Dedifferentiated amniotic fluid mesenchymal stem cell (primary cell): ENCODE measurements around the gene TMA7.

Source experiments
- DNase-seq: peaks from one replicate; pipeline ENCODE4 v3.0.0-alpha.2; 2016; ENCODE audit errors: extremely low spot score

The TMA7 gene

DNA sequence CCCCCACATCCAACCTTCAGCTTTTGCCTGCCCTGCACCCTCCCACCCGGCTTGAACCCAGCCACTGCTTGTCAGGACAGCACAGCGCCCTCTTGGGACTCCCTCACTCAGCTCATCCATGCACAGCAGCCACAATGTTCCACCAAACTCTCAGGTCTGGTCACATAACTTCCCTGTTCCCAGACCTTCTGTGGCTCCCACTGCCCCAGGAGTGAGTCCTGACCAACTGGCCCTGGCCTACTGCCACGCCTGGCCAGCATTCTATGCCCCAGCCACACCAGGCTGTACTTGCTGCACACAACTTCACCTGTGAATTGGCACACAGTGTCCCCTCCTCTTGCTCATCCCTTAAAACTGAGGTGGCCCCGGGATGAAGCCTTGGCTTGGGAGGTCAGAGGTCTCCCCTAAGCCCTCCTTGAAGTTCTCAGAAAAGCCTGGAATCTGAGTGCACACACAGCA lies 31.2 kb upstream of the TMA7 start:
- no peak for DNase-seq

- DNase-seq: no peak
These were observed 30.5 kb upstream of the TMA7 start for GRCh38 chr3:48409291-48410201.

GRCh38 chr3:48410205-48411040 lies 29.6 kb upstream of the TMA7 start:
- DNase-seq: no peak

DNA sequence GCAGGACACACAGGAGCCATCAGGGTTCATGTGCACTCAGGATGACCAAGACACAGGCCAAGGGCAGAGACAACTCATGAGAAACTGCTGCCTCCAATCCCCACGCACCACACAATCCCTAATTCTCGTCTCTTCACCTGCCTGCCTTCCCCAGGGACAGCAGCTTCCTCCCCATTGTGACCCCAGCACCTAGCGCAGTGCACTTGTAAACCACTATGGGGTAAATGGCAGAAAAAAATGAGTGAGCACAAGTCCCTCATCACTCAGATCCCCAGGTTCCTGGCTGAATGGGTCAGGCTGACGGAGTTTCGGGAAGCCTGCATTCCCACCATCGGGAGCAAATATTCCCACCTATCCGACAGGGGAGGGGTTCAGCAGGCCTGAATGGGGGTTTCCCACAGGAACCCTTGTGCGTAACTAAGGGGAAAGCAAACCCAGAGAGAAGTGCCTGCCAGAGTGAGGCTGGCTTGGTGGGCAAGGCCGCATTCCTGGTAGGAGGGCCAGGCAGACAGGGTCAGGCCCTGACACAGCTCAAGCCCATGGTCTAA lies 28.9 kb upstream of the TMA7 start:
- no peak for DNase-seq

DNA sequence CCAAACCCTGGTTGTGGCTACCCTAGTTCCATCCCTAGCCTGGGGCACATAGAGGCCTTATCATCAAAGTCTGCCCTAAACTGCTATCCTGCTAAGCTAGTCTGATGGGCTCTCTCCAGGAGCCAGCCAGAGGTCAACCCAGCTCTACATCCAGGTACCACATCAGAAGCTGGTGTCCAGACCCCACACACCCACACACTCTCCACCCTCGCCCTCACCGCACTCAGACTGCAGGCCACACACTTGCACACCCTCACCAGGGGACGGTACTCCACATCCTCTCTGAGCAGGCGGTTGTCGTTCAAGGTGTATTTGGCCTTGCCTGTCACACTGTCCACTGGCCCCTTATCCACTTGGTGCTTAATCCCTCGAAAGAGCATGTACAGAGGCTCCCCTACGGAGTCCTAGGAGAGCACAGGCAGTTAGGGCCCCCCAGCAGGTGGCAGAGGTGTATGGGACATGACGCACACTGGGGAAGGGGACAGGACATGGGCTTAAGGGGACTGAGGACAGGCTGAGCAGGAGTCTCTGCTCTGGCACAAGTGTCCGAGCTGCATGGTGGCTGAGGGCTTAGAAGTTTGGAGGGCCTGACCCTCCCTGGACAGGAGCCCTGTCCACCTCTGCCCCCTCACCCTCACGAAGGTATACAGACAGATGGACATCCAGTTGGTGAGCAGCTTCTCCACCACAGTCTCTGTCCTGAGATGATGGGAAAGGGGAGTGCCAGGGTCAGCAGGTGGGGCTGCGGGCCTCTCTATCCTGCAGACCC lies 28.3 kb upstream of the TMA7 start:
- DNase-seq: no peak

DNA sequence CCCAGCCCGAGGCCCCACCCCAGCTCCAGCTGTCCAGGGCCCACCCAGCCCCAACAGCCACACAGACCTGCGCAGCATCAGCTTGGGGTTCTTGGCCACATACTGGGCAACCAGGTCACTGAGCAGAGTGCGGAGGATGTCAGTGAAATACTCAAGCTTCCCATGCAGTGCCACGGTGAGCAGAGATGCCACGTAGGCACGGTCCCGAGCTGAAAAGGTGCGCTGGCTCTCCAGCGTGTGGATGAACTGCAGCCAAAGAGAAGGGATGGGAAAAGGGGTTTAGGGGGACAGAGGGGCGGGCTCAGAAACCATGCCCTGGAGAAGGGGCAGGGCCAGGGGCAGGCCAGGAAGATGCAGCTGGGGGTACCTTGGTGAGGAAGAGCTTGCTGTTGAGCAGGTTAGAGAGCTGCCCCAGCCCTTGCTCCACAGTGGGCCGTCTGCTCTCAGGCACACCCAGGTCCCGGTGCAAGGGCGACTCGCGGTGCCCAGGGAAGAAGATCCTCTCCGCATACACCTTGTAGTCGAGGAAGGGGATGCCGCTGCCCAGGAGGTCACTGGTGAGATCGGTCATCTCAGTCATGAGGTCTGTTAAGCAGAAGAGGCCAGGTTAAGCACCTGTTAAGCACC lies 27.6 kb upstream of the TMA7 start:
- no peak for DNase-seq

DNA sequence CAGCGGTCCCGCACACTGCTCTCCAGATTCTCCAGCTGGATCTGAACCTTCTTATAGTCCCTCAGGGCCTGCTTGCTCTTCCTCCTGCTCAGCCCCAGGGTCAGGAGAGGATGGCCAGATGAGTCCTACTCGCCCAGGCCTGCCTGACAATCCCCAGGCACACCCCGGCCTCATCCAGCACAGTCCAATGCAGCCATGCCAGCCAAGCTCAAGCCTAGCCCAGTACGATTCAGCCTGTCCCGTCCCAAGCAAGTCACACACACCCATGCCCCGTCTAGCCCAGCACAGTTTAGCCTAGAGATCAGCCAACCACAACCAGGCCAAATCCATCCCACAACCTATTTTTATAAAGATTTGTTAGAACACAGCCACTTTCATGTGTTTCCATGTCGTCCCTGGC lies 27.0 kb upstream of the TMA7 start:
- DNase-seq: no peak

DNA sequence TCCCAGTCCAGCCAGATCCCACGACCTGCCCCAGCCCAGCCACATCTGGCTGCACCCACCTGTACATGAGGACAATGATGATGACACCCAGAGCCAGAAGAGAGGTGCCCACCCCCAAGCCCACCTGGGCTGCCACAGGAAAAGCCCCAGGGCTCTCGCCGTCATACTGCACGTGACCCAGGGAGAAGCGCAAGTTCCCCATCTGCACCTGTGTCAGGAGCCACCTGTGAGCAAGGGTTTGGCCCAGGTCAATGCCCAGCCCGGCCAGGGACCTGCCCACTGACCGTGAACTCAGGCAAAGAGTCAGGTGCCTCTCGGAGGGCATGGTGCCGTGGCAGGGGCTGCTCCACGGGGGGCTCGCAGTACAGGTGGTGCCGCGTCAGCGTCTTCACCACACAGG lies 26.4 kb upstream of the TMA7 start:
- DNase-seq: no peak

DNA sequence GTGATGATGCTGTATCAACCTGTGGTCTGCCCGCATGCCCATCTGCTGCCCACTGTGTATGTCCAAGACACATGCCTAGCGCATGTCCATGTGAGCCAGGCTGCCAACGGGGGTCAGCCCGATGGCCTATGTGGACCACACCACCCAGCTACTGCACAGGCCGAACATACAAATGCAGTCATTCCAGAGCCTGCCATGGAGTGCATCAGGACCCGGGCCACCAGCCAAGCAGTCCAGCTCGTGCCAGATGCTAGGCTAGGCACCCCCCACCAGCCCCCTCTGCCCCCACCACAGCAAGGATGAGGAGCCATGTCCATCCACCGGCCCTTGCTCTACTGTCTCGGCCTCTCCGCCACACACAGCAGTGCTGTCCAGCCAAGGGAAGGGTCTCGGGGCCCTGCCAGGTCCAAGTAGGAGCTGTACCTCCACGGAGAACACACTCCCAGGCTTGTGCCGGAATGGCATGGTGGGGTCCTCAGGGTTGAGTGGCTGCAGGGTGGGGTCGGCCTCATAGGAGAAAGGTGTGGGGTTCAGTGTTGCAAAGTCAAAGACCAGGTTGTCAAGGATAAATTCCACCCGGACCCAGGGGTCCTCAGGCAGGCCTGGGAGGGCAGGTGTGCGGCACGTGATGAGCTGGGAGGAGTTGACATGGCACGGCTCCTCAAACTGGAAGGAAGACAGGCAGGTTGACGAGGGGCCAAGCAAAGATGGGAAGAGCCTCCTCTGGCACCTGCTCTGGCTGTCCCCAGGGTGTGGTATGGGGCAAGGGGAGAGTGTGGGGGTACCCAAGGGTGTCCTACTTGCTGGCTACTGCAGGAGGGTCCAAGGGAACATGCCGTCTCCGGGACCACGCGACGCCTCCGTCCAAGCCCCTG lies 25.4 kb upstream of the TMA7 start:
- DNase-seq: no peak

GRCh38 chr3:48415251-48415953 lies 24.7 kb upstream of the TMA7 start:
- DNase-seq: no peak

GRCh38 chr3:48416091-48416505 lies 24.0 kb upstream of the TMA7 start:
- DNase-seq: no peak

DNA sequence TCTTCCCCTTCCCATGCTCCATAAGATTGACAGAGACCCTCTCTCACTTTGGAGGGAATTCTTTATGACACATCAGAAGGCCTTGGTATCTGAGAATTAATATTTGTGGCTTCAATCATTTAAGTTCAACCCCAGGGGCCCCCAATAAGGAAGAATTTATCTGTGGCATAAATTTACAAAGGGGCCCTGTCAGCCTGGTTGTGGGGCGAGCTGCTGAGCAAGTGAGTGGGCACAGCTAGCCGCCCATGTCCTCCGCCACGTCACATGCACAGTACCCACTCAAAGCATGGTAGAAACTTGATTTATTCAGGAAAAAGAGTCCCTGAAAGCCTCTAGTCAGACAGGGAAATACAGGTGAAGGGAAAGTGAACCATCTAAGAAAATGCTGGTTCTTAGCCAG lies 23.5 kb upstream of the TMA7 start:
- DNase-seq: no peak

- DNase-seq: no peak
These were observed 22.4 kb upstream of the TMA7 start for GRCh38 chr3:48417529-48418108.

- no peak for DNase-seq
These were observed 21.9 kb upstream of the TMA7 start for GRCh38 chr3:48418140-48418539.

DNA sequence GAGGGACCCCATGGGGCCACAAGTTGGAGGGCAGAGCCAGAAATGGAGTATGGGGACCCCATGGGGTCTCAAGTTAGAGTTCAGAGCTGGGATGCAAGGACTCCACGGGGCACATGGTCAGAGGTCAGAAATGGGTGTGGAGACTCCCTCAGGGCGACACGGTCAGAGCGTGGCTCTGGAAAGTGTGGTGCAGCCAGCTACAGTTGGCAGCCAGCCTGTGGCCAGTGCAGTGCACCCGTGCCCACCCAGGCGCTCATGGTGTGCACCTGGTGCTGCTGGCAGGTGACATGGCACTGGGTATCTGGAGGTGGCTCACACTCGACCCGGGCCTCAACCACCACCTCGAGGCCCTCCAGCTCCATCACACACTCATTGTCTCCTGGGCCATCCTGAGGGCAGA lies 21.4 kb upstream of the TMA7 start:
- no peak for DNase-seq

GRCh38 chr3:48419149-48419548 lies 20.9 kb upstream of the TMA7 start:
- no peak for DNase-seq

DNA sequence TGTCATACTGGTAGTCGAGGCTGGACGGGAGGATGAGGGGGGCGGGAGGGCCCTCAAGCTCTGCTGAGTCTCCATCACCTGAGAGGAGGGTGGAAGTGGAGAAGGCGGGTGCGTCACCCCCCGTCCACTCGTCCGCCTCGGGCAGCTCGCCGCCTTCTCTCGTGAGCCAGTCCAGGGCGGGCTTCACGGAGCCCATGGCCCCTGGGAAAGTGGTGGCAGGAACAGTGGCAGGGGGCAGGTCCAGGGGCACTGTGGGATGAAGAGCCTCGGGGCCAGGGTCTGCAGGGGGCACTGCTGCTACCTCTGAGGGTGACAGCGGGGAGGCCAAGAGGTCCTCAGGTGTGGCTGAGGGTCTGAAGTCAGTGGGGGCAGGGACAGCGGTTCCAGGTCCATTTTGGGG lies 20.5 kb upstream of the TMA7 start:
- no peak for DNase-seq

DNA sequence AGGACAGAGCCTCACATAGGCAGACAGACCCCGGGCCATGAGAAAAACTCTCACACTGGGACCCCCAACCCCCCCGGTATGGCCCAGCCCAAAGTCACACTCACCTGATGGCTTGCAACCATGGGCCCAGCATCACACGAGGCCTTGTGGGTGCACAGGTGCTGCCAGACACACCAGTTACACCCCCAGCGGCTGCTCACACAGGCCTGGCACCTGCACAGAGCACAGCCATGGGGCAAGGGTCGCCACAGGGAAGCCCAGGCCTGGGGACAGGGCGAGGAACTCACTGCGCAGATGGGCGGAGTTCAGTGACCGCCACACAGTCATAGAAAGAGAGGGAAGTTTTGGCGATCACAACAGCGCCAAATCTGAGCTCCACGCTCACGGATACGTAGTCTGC lies 19.5 kb upstream of the TMA7 start:
- no peak for DNase-seq

DNA sequence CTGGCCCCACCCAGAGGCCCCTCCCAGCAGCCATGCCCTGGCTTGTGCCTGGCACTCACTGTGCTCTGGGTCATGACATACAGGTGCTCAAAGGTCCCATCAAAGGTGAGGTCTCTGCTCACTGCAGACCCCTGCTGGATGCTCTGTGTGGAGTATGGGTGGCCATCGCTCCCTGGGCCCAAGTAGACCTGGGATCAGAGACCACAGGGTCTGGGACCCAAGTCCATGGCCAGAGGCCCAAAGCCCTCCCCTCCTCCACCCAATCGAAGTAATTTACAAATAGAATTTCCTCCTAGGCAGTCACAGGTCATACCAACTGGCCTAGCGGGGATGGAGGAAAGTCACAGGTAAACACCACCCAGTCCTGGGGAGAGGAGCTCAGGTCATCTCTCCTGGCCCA lies 17.8 kb upstream of the TMA7 start:
- DNase-seq: no peak
